KOPT-K1 (cell line): ENCODE data around the gene NCAPG2.

ENCODE experiments used
- H3K27ac ChIP-seq: fragments of 200-600 bp; sonication (generic); 2 replicates; pipeline ENCODE4 v1.5.1; 2016; ENCODE audit warnings: antibody characterized with exemption, mild to moderate bottlenecking, low read depth, low read length; ENCODE audit not compliant: poor library complexity, severe bottlenecking
- H3K36me3 ChIP-seq: fragments of 200-600 bp; sonication (generic); 2 replicates; pipeline ENCODE4 v1.5.1; 2017; ENCODE audit warnings: antibody characterized with exemption, mild to moderate bottlenecking, low read length, moderate library complexity; ENCODE audit not compliant: insufficient read depth
- H3K9me3 ChIP-seq: fragments of 200-600 bp; sonication (generic); 2 replicates; pipeline ENCODE4 v1.5.1; 2017; ENCODE audit warnings: antibody characterized with exemption, low read length, mild to moderate bottlenecking; ENCODE audit not compliant: insufficient read depth, poor library complexity, severe bottlenecking

Gene NCAPG2, protein sequence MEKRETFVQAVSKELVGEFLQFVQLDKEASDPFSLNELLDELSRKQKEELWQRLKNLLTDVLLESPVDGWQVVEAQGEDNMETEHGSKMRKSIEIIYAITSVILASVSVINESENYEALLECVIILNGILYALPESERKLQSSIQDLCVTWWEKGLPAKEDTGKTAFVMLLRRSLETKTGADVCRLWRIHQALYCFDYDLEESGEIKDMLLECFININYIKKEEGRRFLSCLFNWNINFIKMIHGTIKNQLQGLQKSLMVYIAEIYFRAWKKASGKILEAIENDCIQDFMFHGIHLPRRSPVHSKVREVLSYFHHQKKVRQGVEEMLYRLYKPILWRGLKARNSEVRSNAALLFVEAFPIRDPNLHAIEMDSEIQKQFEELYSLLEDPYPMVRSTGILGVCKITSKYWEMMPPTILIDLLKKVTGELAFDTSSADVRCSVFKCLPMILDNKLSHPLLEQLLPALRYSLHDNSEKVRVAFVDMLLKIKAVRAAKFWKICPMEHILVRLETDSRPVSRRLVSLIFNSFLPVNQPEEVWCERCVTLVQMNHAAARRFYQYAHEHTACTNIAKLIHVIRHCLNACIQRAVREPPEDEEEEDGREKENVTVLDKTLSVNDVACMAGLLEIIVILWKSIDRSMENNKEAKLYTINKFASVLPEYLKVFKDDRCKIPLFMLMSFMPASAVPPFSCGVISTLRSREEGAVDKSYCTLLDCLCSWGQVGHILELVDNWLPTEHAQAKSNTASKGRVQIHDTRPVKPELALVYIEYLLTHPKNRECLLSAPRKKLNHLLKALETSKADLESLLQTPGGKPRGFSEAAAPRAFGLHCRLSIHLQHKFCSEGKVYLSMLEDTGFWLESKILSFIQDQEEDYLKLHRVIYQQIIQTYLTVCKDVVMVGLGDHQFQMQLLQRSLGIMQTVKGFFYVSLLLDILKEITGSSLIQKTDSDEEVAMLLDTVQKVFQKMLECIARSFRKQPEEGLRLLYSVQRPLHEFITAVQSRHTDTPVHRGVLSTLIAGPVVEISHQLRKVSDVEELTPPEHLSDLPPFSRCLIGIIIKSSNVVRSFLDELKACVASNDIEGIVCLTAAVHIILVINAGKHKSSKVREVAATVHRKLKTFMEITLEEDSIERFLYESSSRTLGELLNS

DNA sequence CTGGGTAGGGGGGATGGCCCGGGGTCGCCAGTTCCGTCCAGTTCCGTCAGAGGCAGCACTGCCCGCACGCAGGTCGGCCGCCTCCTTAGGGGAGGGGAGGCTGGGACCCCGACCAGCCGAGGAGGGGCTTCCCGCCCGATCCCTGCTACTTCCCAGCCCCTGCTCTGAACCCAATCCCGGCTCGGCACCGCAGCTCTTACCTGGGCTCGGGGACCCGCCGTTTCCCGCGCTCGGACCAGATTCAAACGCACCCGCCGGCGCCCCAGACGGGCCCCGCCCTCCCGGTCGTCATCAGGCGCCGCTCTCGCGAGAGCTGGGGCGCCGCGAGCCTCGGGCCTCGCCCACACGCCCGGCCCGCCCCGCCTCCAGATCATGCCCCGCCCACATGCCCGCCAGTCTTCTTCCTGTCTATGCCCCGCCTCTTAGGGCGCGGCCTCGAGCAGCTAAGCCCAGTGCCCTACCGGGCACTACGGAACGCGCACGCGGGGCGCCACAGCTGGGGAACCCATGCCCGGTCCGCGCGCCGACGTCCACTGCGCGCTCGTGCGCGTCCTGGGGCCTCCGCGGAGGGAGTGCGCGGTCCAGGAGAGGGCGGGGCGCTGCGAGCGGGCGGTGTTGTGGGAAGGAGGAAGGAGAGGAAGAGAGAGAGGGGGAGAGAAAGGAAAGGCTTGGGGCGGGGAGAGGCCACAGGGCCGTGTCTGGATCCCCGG, at the start of gene NCAPG2:
Gene NCAPG2, minus strand, starts transcription at position 281 of the 710 bp plus-strand sequence. CDS start 2,905 bp downstream, outside the sequence.
- Histone ChIP-seq H3K27ac (peak within 1 kb of the TSS; percentile 94), H3K36me3 (peaks cover 33% of the 10 kb centered on the region), H3K9me3 (peaks cover 14% of the 10 kb centered on the region)

DNA sequence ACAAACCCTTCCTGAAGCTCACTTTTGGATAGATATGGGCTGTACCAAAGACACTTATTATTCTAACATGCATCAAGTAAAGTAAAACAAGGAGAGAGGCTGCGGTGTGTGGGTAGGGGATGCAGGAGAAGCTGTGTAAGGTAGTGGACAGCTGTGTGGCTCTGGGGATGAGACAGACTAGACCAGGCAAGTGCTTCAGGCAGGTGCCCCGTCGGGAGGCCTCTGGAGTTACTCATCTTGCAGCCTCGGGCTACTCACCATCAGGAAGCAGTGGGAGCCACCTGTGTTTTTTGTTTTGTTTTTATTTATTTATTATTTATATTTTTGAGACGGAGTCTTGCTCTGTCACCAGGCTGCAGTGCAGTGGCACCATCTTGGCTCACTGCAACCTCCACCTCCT, 49.3 kb upstream of the NCAPG2 start:
- Histone ChIP-seq H3K9me3 (no peaks in the 10 kb centered on the region), H3K27ac (no peak overlapping the region), H3K36me3 (peaks cover 87% of the 10 kb centered on the region)

DNA sequence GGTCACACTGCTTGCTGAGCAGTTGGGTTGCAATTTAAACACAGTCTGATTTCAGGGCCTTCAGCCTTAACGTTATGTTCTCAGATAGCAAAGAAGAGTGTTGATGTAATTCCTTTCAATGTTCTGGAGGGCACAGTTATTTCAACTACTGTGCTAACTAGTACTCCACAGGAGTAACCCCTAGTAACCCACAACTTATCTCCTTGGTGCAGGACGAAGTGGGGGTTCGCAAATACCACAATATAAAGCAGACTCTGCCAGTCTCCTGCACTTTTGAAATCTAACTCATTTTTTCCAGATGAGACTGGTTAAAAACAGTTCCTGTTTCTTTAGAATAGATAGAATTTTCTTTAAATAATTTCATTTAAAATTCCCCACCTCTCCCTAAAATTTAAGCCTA, 47.1 kb upstream of the NCAPG2 start:
- Histone ChIP-seq H3K9me3 (no peaks in the 10 kb centered on the region), H3K27ac (no peak overlapping the region), H3K36me3 (peaks cover 88% of the 10 kb centered on the region)

DNA sequence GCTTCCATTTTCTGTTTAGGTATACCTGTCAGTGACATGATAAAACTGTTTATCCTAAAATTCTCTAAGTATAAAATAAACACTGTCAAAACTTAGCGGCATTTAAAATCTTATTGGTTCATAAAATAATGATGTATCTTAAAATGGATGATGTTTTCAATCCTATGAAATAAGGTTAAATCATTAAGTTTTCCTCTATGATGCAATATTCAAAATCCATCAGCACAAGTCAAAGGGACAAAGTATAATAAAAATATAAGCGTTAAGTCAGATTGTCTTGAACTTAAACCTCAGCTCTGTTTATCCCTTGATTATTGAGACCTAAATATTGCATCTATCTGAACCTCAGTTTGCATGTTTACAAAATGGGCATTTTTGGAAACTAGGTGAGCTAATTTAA, 46.6 kb upstream of the NCAPG2 start:
- Histone ChIP-seq H3K27ac (no peak overlapping the region), H3K9me3 (no peaks in the 10 kb centered on the region), H3K36me3 (peaks cover 90% of the 10 kb centered on the region)

DNA sequence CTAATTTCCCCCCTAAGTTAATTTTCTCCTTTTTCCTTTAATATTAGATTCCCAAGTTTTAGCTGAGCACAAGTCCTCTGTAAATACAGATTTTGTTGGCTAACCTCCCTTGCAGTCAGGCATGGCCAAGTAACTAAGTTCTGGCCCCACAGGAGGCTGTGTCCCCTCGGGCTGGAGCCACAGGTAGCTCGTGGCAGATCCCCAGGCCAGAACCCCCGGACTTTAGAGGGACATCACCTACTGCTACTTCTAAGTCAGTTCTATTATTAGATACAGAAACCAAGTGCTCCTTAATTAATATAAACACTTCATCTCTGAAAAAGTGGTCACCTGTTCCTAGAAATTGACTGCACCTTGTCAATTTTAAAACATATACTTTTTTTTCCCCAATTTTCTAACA, 46.1 kb upstream of the NCAPG2 start:
- H3K36me3 ChIP-seq: peaks cover 92% of the 10 kb centered on the region

DNA sequence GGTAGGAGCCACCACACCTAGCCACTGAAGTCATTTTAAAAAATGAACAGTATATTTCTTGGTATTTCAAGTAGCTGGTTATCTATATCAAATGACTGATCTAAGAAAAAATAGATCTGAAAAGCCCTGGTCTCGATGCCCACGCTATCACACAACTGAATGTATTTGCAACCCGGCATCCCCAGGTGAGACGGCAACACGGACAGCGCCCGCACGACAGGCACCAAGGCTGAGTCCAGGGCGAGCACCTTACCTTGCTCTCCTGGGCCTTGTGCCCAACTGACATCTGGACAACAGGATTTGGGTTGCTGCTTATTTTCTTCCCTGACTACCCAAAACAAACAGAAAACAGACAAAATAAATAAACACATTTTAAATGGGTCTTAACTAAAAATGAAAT, 44.8 kb upstream of the NCAPG2 start:
- H3K36me3 ChIP-seq: peaks cover 92% of the 10 kb centered on the region
- H3K27ac ChIP-seq: no peak overlapping the region
- H3K9me3 ChIP-seq: no peaks in the 10 kb centered on the region

More for the DNA sequence above, 46.1 kb upstream of the NCAPG2 start:
- no peak overlapping the region for H3K27ac ChIP-seq
- no peaks in the 10 kb centered on the region for H3K9me3 ChIP-seq

DNA sequence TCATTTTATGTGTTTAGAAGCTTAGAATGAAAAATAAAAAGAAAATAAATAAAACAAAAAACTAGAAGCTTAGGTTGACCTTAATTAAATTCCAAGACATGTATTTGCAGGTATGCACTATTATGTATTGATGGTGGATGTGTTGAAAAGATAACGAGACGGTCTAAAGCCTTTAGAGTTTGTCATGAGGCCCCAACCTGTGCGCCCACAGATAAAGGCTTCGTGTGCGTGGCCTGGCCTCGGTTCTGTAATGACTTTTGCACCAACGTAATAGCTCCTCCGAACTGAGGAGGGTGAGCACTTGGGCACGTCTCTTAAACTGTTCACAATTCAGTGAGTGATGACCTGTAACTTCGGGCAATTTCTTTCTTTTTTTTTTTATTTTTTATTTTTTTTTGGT, 43.7 kb upstream of the NCAPG2 start:
- Histone ChIP-seq H3K36me3 (peaks cover 92% of the 10 kb centered on the region), H3K27ac (no peak overlapping the region), H3K9me3 (no peaks in the 10 kb centered on the region)

DNA sequence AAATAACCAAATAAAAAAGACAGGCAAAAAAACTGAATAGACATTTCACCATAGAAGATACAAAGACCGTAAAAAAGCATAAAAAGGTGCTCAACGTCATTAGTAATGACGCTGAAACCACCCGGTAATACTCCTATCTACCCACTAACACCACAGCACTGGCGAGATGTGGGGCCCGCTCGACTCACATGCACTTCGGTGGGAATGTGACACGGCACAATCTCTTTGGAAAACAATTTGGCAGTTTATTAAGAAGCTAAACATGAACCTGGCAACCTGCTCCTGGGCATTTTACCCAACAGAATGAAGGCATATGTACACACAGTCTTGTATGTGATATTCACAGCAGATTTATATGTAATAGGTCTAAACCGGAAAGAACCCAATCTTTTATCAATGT, 42.8 kb upstream of the NCAPG2 start:
- Histone ChIP-seq H3K27ac (no peak overlapping the region), H3K36me3 (peaks cover 93% of the 10 kb centered on the region)

DNA sequence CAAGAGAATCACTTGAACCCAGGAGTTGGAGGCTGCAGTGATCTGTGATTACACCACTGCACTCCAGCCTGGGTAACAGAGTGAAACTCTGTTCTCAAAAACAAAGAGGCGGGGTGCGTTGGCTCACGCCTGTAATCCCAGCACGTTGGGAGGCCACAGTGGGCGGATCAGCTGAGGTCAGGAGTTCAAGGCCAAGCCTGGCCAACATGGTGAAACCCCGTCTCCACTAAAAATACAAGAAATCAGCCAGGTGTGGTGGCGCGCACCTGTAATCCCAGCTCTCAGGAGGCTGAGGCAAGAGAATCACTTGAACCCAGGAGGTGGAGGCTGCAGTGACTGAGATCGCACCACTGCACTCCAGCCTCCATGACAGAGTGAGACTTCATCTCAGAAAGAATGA, 42.4 kb upstream of the NCAPG2 start:
- Histone ChIP-seq H3K36me3 (peaks cover 97% of the 10 kb centered on the region), H3K9me3 (no peaks in the 10 kb centered on the region), H3K27ac (no peak overlapping the region)

More for the DNA sequence above, 42.8 kb upstream of the NCAPG2 start:
- H3K9me3 ChIP-seq: no peaks in the 10 kb centered on the region

DNA sequence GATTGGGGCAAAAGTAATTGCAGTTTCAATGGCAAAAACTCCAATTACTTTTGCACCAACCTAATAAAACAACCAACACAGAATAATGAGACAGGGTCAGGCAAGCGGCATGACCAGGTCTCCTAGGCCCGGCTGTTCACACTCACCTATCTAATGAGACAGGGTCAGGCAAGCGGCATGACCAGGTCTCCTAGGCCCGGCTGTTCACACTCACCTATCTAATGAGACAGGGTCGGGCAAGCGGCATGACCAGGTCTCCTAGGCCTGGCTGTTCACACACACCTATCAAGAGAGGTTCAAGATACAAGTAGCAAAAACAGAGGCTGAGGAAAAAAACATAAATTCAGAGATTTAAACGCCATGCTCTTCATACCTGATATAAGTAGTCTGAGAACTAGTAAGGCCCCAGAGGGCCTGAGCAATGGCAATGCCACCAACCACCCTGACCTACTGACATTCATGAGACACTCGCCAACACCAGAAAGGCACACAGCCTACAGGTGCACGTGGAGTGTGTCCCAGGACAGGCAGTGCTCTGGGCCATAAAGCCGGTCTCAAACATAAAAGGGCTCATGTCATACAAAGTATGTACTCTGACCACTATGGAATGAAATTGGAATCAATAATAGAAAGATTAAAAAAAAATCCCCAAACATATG, 40.6 kb upstream of the NCAPG2 start:
- Histone ChIP-seq H3K27ac (no peak overlapping the region), H3K9me3 (no peaks in the 10 kb centered on the region), H3K36me3 (peaks cover 100% of the 10 kb centered on the region)

DNA sequence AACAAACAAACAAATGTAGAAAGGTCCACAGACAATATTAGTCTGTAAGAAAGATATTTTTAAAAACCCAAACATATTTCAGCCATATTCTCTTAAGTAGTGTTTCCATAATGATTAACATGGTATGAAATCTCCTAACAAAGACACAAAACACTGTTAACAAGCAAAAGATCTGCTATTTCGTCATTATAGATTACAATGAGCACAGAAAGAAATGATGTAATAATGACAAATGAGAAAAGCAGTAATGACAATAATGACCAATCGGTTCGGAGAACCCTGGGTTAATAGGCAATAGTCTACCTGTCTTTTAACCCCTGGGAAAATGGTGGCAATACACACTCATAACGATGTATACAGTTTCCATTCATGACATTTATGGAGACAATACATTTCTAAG, 39.5 kb upstream of the NCAPG2 start:
- no peak overlapping the region for H3K27ac ChIP-seq
- peaks cover 100% of the 10 kb centered on the region for H3K36me3 ChIP-seq
- H3K9me3 ChIP-seq: no peaks in the 10 kb centered on the region

DNA sequence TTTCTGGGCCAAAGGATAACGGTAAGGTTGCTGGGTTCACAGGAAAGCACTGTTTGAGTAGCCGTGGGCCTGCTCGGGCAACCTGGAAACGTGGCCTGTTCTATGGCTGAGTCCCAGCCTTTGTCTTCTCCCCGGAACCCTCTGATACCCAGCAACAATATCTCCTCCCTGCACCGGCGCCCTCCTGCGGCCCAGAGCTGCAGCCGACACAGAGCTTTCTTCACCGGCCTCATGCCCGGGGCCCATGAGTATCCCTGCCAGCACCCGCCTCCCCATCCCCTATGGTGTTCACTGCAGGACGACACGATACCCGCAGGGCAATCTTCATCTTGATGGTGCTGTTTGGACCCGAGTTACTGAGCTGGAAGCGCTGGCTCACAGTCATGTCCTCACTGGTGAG, 38.6 kb upstream of the NCAPG2 start:
- Histone ChIP-seq H3K27ac (no peak overlapping the region), H3K9me3 (no peaks in the 10 kb centered on the region), H3K36me3 (peaks cover 100% of the 10 kb centered on the region)

DNA sequence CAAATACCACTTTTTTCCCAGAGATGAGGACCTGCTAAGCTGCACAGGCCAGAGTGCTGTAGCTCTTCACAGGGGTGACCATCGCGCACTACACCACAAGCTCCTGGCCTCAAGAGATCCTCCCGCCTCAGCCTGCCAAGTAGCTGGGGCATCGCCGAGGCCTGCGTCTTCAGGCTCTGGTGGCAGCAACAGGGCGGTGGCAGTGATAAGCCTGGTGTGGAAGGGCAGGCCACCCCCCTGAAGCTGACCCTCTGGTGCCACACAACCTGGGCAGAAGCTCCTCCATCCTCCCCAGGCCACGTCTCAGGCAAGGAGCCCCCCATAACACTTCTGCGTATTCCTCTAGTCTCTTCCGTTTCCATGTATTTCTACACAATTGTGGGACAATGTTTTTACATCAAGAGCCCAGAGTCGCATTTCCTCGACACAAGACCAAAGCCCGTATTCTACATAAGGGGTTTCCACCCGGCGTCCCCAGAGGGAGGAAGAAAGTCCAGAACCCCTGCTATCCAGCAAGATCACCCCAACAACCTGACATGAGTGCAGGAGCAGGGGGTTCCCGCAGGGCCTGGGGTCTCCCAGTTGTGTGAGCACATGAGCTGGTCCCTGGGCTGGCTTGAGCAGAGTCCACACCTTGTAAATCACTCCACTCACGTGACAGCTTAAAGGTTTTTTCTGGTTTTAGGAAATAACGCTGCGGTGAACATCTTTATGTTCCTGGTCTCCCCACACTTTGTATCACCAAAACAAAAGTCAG, 37.6 kb upstream of the NCAPG2 start:
- H3K36me3 ChIP-seq: peaks cover 100% of the 10 kb centered on the region

DNA sequence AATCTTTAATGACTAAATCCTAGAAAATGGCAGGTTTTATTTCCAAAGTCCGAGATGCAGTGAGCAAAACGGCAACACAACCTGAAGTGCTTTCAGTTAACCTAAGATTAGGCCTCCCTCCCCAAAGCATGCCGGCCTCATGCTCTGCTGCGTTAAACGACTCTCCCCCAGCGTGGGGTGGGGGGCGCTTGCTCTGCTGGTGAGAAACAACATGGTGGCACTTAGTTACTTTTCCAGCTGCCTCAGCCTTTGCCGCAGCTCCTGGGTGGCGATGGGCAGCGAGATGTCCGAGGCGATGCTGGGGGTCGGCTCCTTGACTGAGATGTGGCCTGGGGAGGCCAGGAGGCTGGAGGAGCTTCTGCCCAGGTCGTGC, 36.7 kb upstream of the NCAPG2 start:
- no peaks in the 10 kb centered on the region for H3K9me3 ChIP-seq
- no peak overlapping the region for H3K27ac ChIP-seq
- H3K36me3 ChIP-seq: peaks cover 100% of the 10 kb centered on the region

More for the DNA sequence above, 37.6 kb upstream of the NCAPG2 start:
- Histone ChIP-seq H3K9me3 (no peaks in the 10 kb centered on the region), H3K27ac (no peak overlapping the region)
